Gastroesophageal sphincter (tissue), 4 donors: Measurements from ENCODE around the gene TNIP2. TPM values are rescaled to one million over a fixed set of nuclear protein-coding genes. Genes with fewer than 3 reads are reported as not detected.

Experiments used
- ATAC-seq: fragments of 150-250 bp; one replicate; pipeline ENCODE4 v1.9.1; 2016; ENCODE audit warnings: mild to moderate bottlenecking, moderate library complexity
- H3K27ac ChIP-seq, 4 donors: fragments of 200-600 bp; sonication (generic) in 3 of 4; 1 replicate in 3 of 4; 2 replicates in 1 of 4; pipeline ENCODE4 v1.5.1; 2016 to 2019
- H3K27me3 ChIP-seq: fragments of 200-600 bp; sonication (generic); one replicate; pipeline ENCODE4 v1.5.1; 2019
- H3K36me3 ChIP-seq, 2 donors: fragments of 200-600 bp; sonication (generic); one replicate each; pipeline ENCODE4 v1.5.1; 2019; ENCODE audit warnings: control low read depth in 1 of 2
- H3K4me1 ChIP-seq, 3 donors: fragments of 200-600 bp; sonication (generic); 1 replicate in 2 of 3; 2 replicates in 1 of 3; pipeline ENCODE4 v1.5.1; 2016 to 2019; ENCODE audit warnings: control low read depth in 2 of 3
- H3K4me3 ChIP-seq, 2 donors: fragments of 200-600 bp; sonication (generic); one replicate each; pipeline ENCODE4 v1.5.1; 2019; ENCODE audit warnings: mild to moderate bottlenecking in 1 of 2, moderate library complexity in 1 of 2
- H3K9me3 ChIP-seq, 3 donors: fragments of 200-600 bp; sonication (generic); one replicate each; pipeline ENCODE4 v1.5.1; 2017 to 2019; ENCODE audit warnings: control low read depth in 2 of 3
- EP300 ChIP-seq: sonication (generic); formaldehyde crosslinking; IDR thresholded peaks from one replicate; pipeline ENCODE4 v1.6.1; 2017; ENCODE audit warnings: antibody characterized with exemption, mild to moderate bottlenecking
- POLR2A ChIP-seq, 2 donors: fragments of 450-650 bp; IDR thresholded peaks; one replicate each; pipeline ENCODE4 v1.6.1; 2017; ENCODE audit warnings: antibody characterized with exemption in 2 of 2, mild to moderate bottlenecking in 2 of 2, moderate library complexity in 1 of 2
- POLR2AphosphoS5 ChIP-seq: sonication (generic); formaldehyde crosslinking; IDR thresholded peaks from one replicate; pipeline ENCODE4 v1.6.1; 2017; ENCODE audit warnings: antibody characterized with exemption
- WGBS, 2 donors: methylation state at CpG; one replicate each; pipeline ENCODE4 v1.1.5; 2018; ENCODE audit warnings: low coverage in 1 of 2; 5-methylcytosine and 5-hydroxymethylcytosine counted together
- total RNA-seq, 4 donors: library from RNA; depleted of rRNA; stranded (reverse); fragments of >200 nt; gene quantifications; one replicate each; pipeline ENCODE4 v1.1.0, GENCODE V29; 2016
- TF ChIP-seq, protein P1 (sequence below), 4 experiments: fragments of 200-600 bp in 2 of 4; fragments of 450-650 bp in 2 of 4; sonication (generic) in 1 of 4; IDR thresholded peaks; one replicate each; pipeline ENCODE4 v1.5.1; 2017 to 2019; ENCODE audit warnings: antibody characterized with exemption in 4 of 4, mild to moderate bottlenecking in 2 of 4, moderate library complexity in 2 of 4

TNIP2 gene
- total RNA-seq, 4 donors from 2014 or later, result 54.8 to 74.0 (median 70.4) TPM

- WGBS, 2 donors, result 86% methylated on average over 5 of the region's 8 CpGs; no CpG with 5 or more reads in 1 of the 2 donors
- Histone ChIP-seq H3K36me3 (peaks cover 0 to 100% of the 10 kb centered on the region in 2 donors), H3K27me3 (no peaks in the 10 kb centered on the region), H3K27ac (no peak overlapping the region), H3K4me1 (no peaks in the 10 kb centered on the region), H3K9me3 (no peaks in the 10 kb centered on the region), H3K4me3 (no peak overlapping the region)
- no peak for TF ChIP-seq POLR2A (IDR thresholded peaks at IDR 0.05)
- no peak for TF ChIP-seq EP300
- no peak for TF ChIP-seq POLR2AphosphoS5
- TF ChIP-seq, protein P1, sequence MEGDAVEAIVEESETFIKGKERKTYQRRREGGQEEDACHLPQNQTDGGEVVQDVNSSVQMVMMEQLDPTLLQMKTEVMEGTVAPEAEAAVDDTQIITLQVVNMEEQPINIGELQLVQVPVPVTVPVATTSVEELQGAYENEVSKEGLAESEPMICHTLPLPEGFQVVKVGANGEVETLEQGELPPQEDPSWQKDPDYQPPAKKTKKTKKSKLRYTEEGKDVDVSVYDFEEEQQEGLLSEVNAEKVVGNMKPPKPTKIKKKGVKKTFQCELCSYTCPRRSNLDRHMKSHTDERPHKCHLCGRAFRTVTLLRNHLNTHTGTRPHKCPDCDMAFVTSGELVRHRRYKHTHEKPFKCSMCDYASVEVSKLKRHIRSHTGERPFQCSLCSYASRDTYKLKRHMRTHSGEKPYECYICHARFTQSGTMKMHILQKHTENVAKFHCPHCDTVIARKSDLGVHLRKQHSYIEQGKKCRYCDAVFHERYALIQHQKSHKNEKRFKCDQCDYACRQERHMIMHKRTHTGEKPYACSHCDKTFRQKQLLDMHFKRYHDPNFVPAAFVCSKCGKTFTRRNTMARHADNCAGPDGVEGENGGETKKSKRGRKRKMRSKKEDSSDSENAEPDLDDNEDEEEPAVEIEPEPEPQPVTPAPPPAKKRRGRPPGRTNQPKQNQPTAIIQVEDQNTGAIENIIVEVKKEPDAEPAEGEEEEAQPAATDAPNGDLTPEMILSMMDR (IDR thresholded peaks at IDR 0.05), result no peak
- no peak for ATAC-seq
Measured at GRCh38 chr4:2700031-2700430, 56.1 kb downstream of the TNIP2 start.

DNA sequence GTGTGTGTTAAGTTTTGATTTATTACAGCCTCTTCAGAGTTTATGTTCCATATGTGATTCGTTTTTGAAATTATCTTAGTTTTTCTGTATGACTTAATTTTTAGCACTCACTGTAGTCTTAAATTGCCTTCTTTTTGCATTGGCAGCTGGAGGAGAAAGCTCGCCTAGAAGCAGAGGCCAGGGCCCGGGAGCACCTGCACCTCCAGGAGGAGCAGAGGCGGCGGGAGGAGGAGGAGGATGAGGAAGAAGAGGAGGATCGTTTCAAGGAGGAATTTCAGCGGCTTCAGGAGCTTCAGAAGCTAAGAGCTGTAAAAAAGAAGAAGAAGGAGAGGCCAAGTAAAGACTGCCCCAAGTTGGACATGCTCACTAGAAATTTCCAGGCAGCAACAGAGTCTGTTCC lies 56.6 kb downstream of the TNIP2 start:
- Histone ChIP-seq H3K27me3 (no peaks in the 10 kb centered on the region), H3K9me3 (no peaks in the 10 kb centered on the region), H3K36me3 (peaks cover 0 to 100% of the 10 kb centered on the region in 2 donors), H3K4me1 (no peaks in the 10 kb centered on the region), H3K4me3 (no peak overlapping the region), H3K27ac (no peak overlapping the region)
- ATAC-seq, result no peak
- 33 to 83% methylated on average over 1 to 6 of the region's 7 CpGs for WGBS, 2 donors
- TF ChIP-seq EP300 (no peak), POLR2AphosphoS5 (no peak), POLR2A (IDR thresholded peaks at IDR 0.05) (no peak)
- TF ChIP-seq, protein P1 (IDR thresholded peaks at IDR 0.05), result no peak

- no peak overlapping the region for H3K4me3 ChIP-seq
- TF ChIP-seq POLR2A (IDR thresholded peaks at IDR 0.05), result no peak
- TF ChIP-seq EP300, result no peak
- TF ChIP-seq, protein P1 (IDR thresholded peaks at IDR 0.05), result no peak
- no peaks in the 10 kb centered on the region for H3K27me3 ChIP-seq
- ATAC-seq, result no peak
- H3K36me3 ChIP-seq, result peaks cover 0 to 100% of the 10 kb centered on the region in 2 donors
- no peaks in the 10 kb centered on the region for H3K4me1 ChIP-seq
- no peak overlapping the region for H3K27ac ChIP-seq
- no peaks in the 10 kb centered on the region for H3K9me3 ChIP-seq
- WGBS, 2 donors, result 86 to 94% methylated on average over 7 to 9 of the region's 12 CpGs
Measured at GRCh38 chr4:2698951-2699505, 57.1 kb downstream of the TNIP2 start.

- no peak for ATAC-seq
- Histone ChIP-seq H3K36me3 (peaks cover 3 to 100% of the 10 kb centered on the region in 2 donors), H3K27me3 (no peaks in the 10 kb centered on the region), H3K4me3 (no peak overlapping the region), H3K27ac (no peak overlapping the region), H3K4me1 (no peaks in the 10 kb centered on the region), H3K9me3 (no peaks in the 10 kb centered on the region)
- 40 to 83% methylated on average over 1 of the region's 1 CpG for WGBS, 2 donors
- TF ChIP-seq EP300 (no peak), POLR2AphosphoS5 (no peak), POLR2A (IDR thresholded peaks at IDR 0.05) (no peak)
- TF ChIP-seq, protein P1 (IDR thresholded peaks at IDR 0.05), result no peak
Measured at GRCh38 chr4:2698504-2698903, 57.6 kb downstream of the TNIP2 start.

- peaks cover 3 to 100% of the 10 kb centered on the region in 2 donors for H3K36me3 ChIP-seq
- H3K27ac ChIP-seq, result no peak overlapping the region
- ATAC-seq, result peak; percentile 39
- TF ChIP-seq POLR2A (IDR thresholded peaks at IDR 0.05), result no peak
- TF ChIP-seq EP300, result no peak
- no peak for TF ChIP-seq POLR2AphosphoS5
- TF ChIP-seq, protein P1 (IDR thresholded peaks at IDR 0.05), result no peak
- H3K27me3 ChIP-seq, result no peaks in the 10 kb centered on the region
- H3K9me3 ChIP-seq, result no peaks in the 10 kb centered on the region
- WGBS, 2 donors, result 55 to 92% methylated on average over 4 to 5 of the region's 8 CpGs
- H3K4me1 ChIP-seq, result no peaks in the 10 kb centered on the region
- H3K4me3 ChIP-seq, result no peak overlapping the region
Measured at GRCh38 chr4:2697995-2698414, 58.1 kb downstream of the TNIP2 start.
